ENCODE results near the gene OR52I1. TPM values are rescaled to one million over a fixed set of nuclear protein-coding genes. Genes with fewer than 3 reads are reported as not detected.
A peak's percentile ranks its signal among the peaks of the same experiment; 100 is the strongest.

OR52I1 gene
- total and polyA plus RNA-seq, 10 of the 15 experiments (the other 5 are each of a cell fraction or from before 2014, with no cell fraction given): not detected

GRCh38 chr11:4607781-4608666 lies 14.2 kb downstream of the OR52I1 start, which contains the start of gene TRIM68 (continued):
- TF ChIP-seq HSF1 (IDR thresholded peaks at IDR 0.05; ENCODE audit: low read depth, low read length) (no peak), YBX1 (IDR thresholded peaks at IDR 0.05) (no peak), MYC (IDR thresholded peaks at IDR 0.05; ENCODE audit: insufficient read depth, insufficient read length, insufficient replicate concordance, low read length, severe bottlenecking) (no peak), RELB (IDR thresholded peaks at IDR 0.05; ENCODE audit: low read depth) (no peak), SUZ12 (IDR thresholded peaks at IDR 0.05; ENCODE audit: unreplicated experiment) (no peak)

GRCh38 chr11:4610258-4610935 lies 16.6 kb downstream of the OR52I1 start:
- Histone ChIP-seq H2AFZ (ENCODE audit: control insufficient read depth, low read depth, low read length) (peak overlapping the region; percentile 83), H4K20me1 (ENCODE audit: control insufficient read depth, insufficient read depth) (no peaks in the 10 kb centered on the region), H3K27me3 (replicated peaks in 1 of 2; ENCODE audit: control insufficient read depth in 2 of 2, insufficient read depth in 2 of 2, low read length in 1 of 2) (no peaks in the 10 kb centered on the region; a peak in 1 of 4 replicates), H3K9ac (ENCODE audit: control insufficient read depth, insufficient read depth, low read length) (no peak overlapping the region), H3K27ac (ENCODE audit: control insufficient read depth, insufficient read depth) (no peak overlapping the region), H3K4me2 (ENCODE audit: control insufficient read depth, insufficient read depth) (peak overlapping the region; percentile 75), H3K9me3 (replicated peaks; ENCODE audit: control insufficient read depth, insufficient read depth, low read length) (no peaks in the 10 kb centered on the region; the same call in 2 of the 3 replicates), H3K79me2 (ENCODE audit: control insufficient read depth, insufficient read depth, low read length) (peaks cover 3% of the 10 kb centered on the region; the same call in 1 of the 2 replicates), H3K36me3 (ENCODE audit: control insufficient read depth in 2 of 2, insufficient read depth in 2 of 2, low read length in 1 of 2) (no peaks in the 10 kb centered on the region), H3K4me3 (peak overlapping the region; percentile 28; the same call in 1 of the 2 replicates), H3K4me1 (ENCODE audit: control insufficient read depth, insufficient read depth, low read length) (peaks cover 3% of the 10 kb centered on the region; the same call in 1 of the 2 replicates)
- in situ Hi-C loops (cut with MboI) (no loop called here), intact Hi-C loops (cut with micrococcal nuclease; ENCODE audit: unreplicated experiment) (no loop called here)
- no TSS peak for BruUV-seq (replicated peaks)
- SMC1A ChIA-PET (ENCODE audit: uncharacterized antibody, unreplicated experiment): no interaction called here
- CTCF ChIA-PET: no interaction called here
- FAIRE-seq (no peak), DNase-seq (ENCODE audit: low read depth, low spot score) (no peak), ATAC-seq (no peak)
- WGBS (ENCODE audit: insufficient coverage, insufficient replicate concordance, low lambda C conversion rate, missing lambda C conversion rate): 14% methylated on average over 3 of the region's 3 CpGs
- POLR2A ChIA-PET: no interaction called here
- RAD21 ChIA-PET (ENCODE audit: unreplicated experiment): no interaction called here
- no peak for TF ChIP-seq WRNIP1 (IDR thresholded peaks at IDR 0.05; ENCODE audit: borderline replicate concordance, low read depth, low read length)
- TF ChIP-seq CEBPB (IDR thresholded peaks at IDR 0.05; ENCODE audit: borderline replicate concordance in 1 of 2, low read depth in 2 of 2, low read length in 2 of 2): no peak
- no peak for TF ChIP-seq CTCF (IDR thresholded peaks at IDR 0.05 in 2 of 3, conservative IDR thresholded peaks at IDR 0.05 in 1 of 3; ENCODE audit: control insufficient read depth in 2 of 3, extremely low read depth in 1 of 3, insufficient read depth in 1 of 3, low read depth in 3 of 3, low read length in 3 of 3)
- TF ChIP-seq NFIC (IDR thresholded peaks at IDR 0.05; ENCODE audit: low read depth, low read length): no peak
- TF ChIP-seq SPI1 (IDR thresholded peaks at IDR 0.05; ENCODE audit: borderline replicate concordance, insufficient read depth, low read depth, low read length): peak; percentile 69; the same call in 1 of the 2 replicates
- TF ChIP-seq RBBP5 (conservative IDR thresholded peaks at IDR 0.05): no peak
- no peak for TF ChIP-seq POLR2AphosphoS2 (IDR thresholded peaks at IDR 0.05; ENCODE audit: low read depth, low read length)
- TF ChIP-seq BCL11A (IDR thresholded peaks at IDR 0.05; ENCODE audit: low read depth, low read length): no peak
- TF ChIP-seq LARP7 (IDR thresholded peaks at IDR 0.05): no peak
- TF ChIP-seq CHD1 (IDR thresholded peaks at IDR 0.05; ENCODE audit: low read depth, low read length): no peak
- TF ChIP-seq DPF2 (IDR thresholded peaks at IDR 0.05): no peak

Data from GM12878 (cell line).